ENCODE results near the gene STX19.

The STX19 gene

DNA sequence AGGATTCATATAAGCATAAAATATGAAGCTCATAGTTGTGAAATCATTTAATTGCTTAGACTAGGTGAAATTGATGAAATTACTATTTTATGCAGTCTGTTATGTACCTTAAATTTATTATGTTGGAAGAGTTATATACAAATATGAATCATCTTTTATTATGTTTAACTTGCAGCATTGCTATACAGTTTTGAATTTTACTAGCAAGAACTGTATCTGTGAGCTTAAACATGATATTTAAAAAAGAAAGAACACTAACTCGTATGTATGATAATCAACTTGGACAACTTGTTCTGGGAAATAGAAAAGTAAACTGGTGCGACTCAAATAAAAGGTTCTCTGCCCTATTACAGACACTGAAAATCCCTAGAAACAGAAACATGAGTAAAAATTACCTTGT lies 1.8 kb downstream of the STX19 start:
- DNase-seq, result no peak

DNA sequence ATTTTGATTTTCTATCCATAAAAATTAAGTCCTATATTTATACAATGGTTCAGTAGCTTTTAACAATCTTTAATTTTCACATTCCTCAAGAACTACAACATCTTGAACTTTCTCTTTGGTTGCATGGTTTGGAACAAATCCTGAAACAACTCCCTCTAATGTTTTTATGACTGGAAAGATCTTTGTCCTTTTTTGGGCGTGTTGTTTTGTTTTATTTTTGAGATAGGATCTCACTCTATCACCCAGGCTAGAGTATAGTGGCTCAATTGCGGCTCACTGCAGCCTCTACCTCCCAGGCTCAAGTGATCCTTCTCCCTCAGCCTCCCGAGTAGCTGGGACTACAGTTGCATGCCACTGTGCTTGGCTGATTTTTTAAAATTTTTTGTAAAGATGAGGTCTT lies 4.0 kb downstream of the STX19 start:
- no peak for DNase-seq

DNA sequence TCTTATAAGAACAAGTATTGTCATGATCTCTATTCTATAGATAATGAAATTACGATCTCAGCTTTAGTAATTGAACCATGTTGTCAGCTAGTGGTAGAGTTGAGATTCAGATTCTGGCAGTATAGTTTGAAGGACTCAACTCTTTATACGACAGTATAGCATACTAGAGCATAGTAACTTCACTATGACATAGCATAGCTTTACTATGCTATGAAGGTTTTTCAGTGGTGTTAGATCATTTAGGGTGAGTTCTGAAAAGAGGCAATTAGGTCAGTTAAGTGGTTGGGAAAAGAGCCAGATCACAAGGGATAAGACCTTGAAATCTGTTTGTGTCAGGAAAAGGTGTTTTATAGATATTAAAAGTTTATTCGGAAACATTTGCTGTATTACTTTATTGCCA lies 8.1 kb downstream of the STX19 start:
- no peak for DNase-seq

DNA sequence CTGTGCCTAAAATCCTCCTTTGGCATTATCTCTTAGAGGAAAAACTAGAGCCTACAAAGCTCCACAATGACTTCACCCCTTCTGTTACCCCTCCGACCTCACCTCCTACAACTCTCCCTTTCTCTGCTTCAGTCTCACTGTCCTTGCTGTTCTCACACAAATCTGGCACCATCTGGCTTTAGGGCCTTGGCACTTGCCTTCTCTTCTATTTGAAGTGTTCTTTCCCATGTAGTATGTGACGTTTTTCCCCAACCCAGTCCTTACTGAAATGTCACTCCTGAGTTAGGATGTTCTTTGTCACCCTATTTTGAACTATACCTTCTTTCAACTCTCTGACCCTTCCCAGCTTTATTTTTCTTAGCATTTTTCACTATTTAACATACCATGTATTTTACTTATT lies 8.7 kb downstream of the STX19 start:
- DNase-seq, result no peak

DNA sequence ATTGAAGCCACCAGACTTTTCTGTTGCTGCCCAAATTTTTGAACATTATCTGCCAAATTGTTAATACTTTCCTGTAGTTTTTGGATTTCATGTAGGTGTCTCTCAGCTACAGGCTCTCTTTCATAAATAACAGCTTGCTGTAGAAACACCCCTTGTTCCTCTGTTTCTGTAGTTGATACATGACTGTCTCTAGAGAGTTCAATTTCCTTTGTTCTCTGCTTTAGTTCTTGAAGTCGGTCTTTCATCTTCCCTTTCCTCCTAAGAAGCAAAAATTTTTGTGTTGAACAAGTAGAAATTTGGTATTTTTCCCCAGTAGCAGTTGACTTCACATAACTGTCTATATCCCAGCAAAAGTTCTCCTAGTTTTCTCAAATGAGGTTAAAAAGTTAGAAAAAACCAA lies 13.4 kb downstream of the STX19 start:
- no peak for DNase-seq

DNA sequence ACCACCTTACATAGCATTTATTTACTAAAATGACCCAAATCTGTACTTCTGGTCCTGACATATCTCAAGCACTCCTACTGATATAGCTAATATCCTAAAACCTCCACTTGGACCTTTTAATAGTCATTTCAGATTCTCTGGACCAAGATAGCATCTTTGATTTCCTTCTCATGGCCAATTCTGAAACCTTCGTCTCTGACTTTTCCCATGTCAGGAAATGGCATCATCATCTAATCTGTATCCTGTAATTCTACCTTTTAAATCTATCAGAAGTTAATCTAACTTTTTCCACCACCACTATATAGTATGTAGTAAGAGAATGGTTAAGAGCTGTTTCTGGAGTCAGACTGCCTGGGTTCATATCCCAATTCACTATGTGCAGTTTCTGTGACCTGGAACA lies 16.2 kb downstream of the STX19 start:
- DNase-seq, result no peak

DNA sequence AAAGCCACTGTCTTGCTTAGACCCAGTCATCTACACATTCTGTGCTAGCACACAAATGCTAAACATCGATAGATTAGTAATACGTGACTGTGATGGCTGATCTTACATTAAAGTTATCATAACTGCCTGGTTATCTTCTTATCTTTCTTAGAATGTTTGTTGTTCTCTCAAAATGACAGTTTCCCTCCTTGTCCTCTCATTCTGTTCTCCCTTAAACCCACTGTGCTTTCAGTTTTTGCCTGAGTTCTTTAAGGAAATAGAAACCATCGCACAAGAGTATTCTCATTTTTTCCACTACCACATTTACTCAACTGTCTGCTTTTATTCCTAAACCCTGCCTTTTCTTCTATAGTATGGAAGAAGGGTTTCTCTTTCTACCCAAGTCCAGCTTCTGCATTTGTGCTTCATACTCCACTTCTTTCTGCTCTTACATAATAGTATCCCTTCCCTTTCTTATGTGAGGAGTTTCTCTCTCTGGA lies 17.1 kb downstream of the STX19 start:
- no peak for DNase-seq

DNA sequence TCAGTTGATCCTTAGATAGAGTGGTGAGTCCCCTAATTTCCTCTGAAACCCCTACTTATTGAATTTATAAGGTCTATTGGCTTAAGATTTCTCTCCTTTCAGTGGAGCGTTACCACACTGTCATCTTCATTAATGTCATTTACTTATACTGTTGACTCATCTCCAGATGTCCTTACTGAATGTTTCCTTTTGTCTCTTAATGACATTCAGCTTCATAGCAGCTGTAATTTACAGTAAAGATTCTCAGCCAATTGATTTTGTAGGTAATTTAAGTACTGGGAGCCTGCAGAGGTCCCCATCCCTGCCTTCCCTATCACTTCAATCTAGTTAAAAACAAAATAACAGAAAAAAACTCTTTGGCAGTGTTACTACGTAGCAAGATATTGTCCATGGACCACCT lies 18.8 kb downstream of the STX19 start:
- no peak for DNase-seq

DNA sequence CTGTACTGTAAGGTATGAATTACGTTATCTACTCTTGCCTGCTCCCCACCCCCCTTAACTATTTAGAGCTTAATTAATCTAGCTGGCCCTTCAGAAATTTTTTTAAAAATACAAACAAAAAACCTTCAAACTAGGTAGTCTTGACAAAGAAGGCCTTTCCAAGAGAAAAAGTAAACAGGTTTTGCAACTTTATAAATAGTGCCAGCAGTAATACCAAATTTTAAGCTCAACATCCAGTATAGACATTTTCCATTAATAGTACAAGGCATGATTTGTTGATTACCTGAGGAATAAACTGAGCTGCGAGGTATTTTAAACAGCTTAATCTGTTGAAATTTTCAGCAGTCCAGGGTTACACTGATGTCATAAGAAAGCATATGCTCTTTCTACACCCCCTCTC lies 20.1 kb downstream of the STX19 start:
- no peak for DNase-seq

DNA sequence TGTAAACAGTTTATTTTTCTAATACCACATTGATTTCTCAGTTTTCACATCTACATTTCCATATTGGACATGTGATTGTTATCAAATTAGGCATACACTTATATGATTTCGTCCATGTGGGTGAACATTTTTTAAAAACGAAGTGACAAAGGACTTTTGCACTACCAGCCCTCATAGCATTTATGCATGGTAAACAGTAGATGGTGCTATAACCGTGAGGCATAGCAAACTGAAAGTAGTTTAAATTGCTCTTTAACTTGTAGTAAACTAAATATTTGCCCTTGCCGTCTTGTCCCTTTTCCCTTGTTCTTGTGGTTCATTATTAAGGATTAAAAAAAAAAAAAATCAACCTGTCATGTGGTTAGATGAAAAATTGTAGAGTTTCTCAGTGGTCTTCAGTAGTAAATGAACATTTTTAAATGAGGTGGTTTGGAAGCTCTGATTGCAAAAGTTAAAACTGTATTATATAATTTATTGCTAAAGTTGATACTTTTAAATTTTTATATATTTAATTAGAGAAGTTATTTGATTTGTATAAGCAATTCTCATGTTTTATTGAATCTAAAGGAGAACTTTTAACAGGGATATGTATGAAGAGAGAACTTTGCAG lies 24.0 kb downstream of the STX19 start:
- no peak for DNase-seq

DNA sequence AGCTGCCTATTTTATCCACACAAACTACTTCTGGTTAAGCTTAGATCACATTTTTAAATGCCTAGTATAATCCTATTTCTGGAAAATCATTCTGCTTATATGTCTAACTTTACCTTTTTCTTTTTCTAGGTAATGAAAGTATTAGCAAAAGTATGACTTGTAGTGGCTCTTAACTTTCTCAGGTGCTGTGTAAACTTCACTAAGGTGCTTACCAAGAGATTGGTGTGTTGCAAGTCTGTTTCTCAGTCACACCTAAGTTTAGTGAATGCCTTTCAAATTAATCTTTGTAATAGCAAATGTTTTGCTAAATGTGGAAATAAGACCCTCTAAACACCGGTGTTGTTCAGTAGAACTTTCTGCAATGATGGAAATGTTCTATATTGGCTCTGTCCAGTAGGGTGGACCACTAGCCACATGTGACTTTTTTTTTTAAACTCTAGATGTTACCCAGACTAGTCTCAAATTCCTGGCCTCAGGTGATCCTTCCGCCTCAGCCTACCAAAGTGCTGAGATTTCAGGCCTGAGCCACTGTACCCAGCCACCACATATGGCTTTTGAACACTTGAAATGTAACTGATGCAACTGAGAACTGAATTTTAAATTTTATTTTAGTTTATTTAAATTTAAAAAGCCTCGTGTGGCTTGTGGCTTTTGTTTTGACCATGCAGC lies 26.4 kb downstream of the STX19 start:
- no peak for DNase-seq

DNA sequence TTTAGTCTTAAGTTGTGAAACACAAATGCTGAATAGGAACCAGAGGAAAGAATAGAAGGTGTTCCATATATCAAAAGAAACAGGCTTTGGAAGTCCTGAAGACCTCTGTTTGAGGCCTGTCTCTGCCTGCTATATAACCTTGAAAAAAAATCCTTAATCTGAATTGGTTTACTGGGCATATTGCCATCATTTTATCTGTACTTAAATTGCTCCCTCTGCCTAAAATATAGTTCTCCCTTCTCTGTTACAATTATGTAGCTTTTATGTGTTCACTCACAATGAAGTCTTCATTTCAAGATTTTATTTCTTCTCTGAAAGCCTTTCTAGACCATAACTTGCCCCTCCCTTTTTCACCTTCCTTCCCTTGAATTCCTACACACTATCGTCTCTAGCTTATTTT lies 27.2 kb downstream of the STX19 start:
- DNase-seq, result no peak

DNA sequence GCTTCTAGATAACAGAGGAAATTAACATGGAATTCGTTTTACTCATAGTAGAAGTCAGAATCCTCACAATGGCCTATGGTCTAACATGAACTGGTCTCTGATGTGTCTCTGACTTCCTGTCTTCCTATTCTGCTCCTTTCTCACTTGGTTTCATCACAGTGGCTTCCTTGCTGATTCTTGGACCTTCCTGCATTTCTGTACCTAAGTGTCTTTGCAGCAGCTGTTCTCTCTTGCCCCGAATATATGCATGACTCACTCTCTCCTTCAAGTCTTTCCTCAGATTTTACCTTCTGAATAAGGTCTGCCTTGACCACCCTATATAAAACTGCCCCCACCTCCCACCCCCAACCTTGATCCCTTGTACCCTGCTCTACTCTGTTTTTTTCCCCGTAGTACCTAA lies 34.3 kb downstream of the STX19 start:
- DNase-seq, result no peak

DNA sequence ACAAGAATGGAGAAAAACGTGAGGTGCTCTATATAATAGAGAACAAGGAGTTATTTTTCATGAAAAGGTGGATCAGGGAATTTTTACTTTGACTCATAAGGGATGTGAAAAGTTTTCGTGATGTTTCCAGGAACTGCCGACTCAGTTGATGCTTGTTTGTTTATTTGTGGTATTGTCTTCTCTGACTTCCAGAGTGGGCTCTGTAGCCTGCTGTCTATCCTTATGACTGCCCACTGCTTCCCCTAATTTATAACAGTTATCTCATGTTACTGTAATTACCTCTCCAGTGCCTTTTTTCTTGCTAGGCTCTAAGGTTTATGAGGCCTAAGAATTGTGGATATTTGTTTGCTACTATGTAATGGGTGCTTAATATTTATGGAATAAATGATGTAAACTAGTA lies 36.2 kb downstream of the STX19 start:
- DNase-seq, result no peak

DNA sequence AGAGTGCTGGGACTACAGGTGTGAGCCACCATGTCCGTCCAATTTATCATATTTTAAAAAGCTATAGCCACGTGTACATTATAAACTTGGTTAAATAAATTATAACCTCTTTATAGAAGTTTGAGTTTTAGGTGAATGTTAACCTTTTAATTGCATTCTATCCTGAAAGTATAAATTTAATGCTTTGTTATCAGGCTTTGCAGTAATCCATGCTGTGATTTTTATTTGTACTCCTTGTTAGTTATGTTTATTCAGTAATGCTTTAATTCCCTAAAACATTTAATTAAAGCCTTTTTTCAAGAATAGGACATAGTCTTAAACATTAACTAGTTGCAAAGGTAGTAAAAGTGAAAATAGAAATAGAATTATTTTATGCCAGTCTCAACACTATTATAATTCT lies 36.8 kb downstream of the STX19 start:
- no peak for DNase-seq

DNA sequence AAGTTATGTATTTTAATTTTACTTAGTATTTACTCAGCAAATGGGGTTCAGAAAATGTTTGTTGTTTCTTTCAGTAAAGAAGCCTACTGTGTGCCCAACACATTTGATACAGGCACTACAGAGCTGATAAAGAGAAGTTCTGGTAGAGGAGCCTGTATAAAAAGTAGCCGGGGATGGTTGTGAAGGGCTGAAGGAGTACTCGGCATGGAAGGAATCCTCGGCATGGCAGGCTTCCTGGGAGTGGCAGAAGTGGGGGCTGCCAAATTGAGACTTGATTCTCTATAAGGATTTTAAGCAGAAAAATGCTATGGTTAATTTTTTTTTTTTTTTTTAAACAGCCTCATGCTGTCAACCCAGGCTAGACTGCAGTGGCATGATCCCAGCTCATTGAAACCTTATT lies 39.2 kb downstream of the STX19 start:
- no peak for DNase-seq

DNA sequence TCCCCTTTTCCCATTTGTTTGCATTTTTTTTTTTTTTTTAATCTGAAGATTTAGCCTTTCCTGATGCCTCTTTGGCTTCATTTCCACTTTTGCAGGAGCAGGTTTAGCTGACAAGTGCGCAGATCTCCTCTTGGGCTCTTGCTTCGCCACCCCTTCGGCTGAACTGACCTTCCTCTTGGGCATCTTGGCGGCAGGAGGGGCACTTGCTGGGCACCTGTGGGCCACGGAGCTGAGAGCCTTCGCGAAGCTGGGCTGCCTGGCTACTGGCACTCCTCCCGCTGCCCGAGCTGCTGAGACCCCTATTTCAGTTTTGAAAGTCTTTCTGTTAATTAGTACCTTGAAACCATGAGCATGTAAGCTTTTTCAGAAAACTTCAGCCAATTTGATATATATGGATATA lies 39.6 kb downstream of the STX19 start:
- no peak for DNase-seq

DNA sequence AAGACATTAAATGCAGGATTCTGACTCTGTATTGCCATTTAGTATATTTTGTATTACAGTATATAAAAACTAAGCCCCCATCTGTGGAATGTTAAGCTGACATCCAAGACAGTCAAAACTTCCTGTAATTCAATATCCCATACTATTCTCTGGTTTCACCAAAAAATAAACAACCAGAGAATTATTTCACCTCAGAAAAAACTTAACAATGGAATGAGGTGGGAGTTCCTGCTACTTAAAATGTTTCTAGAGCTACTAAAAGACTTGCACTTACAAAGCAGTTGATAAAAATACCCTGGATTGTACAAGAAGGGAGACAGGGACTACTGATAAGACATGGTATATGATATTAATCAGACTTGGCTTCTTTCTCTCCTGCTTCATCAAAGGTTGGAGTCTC lies 40.1 kb downstream of the STX19 start:
- DNase-seq, result no peak

DNA sequence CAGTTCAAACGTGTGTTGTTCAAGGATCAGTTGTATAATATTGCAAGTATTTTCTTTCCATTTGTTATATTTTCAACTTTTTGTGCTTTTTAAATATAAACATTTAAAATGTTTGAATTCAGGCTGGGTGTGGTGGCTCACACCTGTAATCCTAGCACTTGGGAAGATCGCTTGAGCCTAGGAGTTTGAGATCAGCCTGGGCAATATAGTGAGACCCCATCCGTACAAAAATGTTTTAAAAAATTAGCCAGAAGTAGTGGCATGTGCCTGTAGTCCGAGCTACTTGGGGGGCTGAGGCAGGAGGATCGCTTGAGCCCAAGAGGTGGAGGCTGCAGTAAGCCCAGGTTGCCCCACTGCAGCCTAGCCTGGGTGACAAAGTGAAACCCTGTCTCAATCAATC lies 43.8 kb downstream of the STX19 start:
- DNase-seq, result no peak

DNA sequence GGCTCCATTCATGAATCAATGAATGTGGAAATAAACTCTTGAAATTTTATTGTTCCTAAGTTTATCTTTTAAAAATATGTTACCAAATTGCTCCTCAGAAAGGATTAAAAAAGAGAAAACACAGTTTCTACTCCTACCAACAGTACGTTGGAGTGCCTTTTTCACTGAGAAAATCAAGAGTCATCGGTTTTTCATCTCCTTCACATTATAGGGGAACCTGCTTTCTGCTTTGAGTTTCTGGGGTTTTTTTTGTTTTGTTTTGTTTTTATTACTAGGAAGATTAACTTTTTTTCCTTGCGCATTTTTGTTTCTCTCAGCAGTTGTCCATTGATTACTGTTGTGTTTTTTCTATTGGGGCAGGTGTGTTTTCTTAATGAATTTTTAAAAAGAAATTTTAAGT lies 45.0 kb downstream of the STX19 start:
- DNase-seq, result no peak

DNA sequence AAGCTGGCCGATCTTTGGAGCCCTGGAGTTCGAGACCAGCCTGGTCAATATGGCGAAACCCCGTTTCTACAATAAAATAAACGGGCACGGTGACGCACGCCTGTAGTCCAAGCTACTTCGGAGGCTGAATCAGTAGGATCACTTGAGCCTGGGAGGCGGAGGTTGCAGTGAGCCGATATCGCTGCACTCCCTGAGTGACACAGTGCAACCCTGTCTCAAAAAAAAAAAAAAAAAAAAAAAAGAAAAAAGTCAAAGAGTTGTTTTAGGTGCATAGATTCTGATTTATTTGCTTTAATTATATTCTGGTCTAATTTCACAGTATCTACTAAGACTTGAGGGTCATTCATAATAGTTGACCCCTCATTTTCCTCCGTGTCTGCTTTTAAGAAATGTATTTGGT lies 46.7 kb downstream of the STX19 start:
- no peak for DNase-seq

DNA sequence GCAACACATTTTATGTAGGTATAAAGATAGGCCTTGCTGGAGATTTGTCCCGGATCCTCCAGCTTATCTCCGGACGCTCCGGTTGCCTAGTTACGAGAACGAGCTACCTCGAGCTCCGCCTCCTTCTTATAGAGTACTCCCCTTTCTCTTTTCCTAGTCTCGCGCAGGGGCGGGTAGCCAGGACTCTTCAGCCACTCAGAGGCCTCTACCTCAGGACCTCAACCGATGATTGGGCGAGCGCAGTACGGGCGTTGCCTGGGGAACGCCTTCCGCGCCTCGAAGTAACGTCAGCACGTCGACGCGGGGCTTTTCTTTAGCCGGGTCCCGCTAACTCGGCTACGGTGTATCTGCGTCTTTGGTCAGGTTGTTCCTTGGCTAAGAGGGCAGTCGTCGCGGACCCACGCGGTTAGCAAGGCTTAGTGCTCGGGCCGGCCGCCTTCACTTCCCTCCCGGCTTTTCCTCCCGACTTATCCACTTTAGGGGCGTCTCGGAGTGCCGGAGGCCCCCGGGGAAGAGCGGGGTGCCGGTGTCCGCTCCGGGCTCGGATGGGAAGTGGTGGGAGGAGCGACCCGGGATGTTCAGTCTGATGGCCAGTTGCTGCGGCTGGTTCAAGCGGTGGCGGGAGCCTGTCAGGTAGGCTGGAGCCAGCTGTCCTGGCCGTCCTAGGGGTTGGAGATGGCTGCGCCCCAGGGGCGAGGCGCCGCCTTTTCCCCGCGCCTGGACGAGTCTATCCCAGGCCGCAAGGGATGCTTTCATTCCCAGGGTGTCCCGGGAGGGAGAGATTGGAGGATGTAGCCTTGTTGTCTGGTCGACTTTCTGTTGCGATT lies 48.3 kb downstream of the STX19 start, which contains the start of gene ARL13B:
ARL13B (plus strand) TSS at position 306 of the 827 bp plus-strand sequence; CDS start at position 575, 269 bp downstream.
- DNase-seq, result peak; percentile 95

DNA sequence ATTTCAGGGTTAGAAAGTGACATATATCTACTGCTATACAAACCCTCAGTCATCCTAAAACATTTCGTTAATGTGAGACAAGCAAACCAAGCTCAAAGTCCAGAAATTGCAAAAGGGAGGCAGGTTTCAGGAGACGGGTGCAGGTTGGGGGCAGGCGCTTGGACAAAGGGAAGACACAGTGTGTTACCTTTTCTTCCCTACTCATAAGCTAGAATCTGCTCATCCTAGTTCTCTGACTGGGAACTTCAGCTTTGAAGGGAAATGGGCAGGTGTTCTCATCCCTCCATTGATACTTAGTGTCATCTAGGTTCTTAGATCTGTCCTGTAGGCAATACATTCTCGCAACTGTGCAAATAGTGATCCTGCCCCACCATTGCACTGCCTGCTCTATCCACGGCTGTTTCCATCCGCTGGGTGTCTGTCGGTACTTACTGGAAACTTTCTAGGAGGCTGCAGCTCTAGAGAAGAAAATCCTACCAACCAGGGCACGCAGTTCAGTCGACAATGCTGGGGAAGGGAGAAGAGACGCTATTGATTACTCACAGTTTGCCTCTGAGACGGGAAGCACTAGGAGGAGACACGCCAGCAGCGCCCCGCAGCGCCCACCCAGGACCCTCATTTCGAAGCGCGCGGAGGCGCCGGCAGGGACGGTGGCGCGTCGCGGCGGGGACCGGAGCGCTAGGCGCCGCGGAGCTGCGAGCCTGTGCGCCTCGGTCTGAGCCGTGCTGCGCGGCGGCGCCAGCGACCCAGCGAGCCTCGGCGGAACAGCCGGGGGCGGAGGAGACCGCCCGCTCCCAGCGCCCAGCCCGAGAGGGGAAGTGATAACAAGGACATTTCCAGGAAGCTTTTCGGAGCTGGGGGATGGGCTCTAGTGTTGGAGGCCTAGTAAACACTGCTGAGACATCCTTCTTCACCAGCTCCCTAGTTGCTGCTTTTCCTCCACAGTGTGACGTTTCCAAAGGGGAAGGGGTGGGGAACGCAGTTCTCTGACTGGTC lies 55.0 kb downstream of the STX19 start, which contains the start of gene PROS1:
PROS1 (minus strand) TSS at position 766 of the 996 bp plus-strand sequence; CDS start at position 619, 147 bp downstream.
- peak; percentile 68 for DNase-seq
